AML-193 (cell line): ENCODE measurements around the gene OLA1.

ENCODE experiments used
- DNase-seq, 2 experiments: peaks; one replicate each; lab custom pipeline; 2025; lab: John Stamatoyannopoulos, UW

OLA1 gene

DNA sequence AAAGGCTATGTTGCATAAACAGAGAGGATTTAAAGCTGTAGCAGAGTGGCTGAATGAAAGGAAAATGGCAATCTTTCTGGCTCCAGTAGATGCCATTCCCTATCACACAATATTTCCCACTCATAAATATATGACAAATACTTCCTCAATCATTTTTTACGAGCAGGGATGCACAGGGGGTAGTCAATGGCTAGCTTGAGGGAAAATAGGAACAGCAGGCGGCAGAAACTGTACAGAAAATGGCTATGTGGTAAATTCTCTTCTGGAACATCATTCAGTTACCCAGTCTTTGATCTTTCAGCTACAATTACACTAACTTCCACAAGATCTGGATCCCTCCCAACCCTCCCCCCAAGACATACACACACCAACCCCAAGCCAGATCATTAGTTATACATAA is 127.2 kb downstream of the OLA1 start:
- no peak for DNase-seq

GRCh38 chr2:174120346-174120745 is 128.0 kb downstream of the OLA1 start:
- DNase-seq, result no peak

- DNase-seq, result no peak
Observed at GRCh38 chr2:174117951-174118930, 130.1 kb downstream of the OLA1 start.

DNA sequence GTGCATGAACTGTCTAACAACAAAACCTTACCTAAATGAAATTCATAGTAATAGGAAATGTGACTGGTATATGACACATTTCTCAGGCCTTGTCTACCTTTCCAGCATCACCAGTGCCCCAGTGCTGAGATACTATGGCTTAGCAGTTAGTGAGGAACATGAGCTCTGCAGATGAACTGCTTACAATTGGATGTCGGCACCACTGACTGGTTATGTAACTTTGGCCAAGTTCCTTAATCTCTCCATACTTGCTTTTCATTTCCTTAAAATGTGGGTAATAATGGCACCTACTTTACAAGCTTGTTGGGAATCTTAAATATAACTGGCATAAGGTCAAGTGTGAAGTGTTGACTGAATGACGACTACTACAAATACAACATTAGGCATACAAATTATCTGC is 136.3 kb downstream of the OLA1 start:
- DNase-seq, result peak; percentile 60 to 63

DNA sequence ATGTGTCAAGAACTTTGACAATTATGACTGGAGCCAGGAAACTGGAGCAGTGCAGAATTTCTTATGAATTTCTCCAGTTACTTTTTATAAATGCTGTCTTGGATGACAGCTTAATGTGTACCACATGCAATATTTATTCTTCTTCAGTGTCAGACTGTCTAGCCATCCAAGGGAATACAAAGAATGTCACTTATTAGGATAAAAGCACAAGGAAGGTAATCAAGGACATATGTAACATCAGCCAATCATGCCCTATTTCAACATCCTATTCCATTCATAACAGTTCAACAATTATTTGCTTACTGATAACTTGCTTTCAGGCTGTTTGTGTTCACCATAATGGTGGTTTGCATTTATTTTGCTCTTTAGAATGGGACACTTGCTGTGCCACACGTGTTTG is 139.8 kb downstream of the OLA1 start:
- no peak for DNase-seq

- DNase-seq, result no peak
Observed at GRCh38 chr2:174106736-174107135, 141.6 kb downstream of the OLA1 start.

DNA sequence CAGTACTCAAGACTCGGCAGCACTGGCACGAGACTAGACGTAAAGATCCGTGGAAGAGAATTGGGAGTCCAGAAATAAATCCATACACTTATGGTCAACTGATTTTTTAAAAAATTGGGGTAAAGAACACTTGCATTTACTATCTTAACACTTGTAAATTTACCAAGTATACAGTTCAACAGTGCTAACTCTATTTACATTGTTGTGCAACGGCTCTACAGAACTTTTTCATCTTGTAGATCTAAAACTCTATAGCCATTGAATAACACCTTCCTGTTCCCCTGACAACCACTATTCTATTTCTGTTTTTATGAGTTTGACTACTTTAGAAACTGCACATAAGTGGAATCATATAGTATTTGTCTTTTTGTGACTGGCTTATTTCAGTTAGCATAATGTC is 153.8 kb downstream of the OLA1 start:
- no peak for DNase-seq

- DNase-seq, result no peak
Observed at GRCh38 chr2:174090476-174090875, 157.9 kb downstream of the OLA1 start.

GRCh38 chr2:174088706-174089460 is 159.4 kb downstream of the OLA1 start:
- no peak for DNase-seq

GRCh38 chr2:174086708-174087107 is 161.6 kb downstream of the OLA1 start:
- DNase-seq, result no peak

GRCh38 chr2:174085781-174086180 is 162.6 kb downstream of the OLA1 start:
- no peak for DNase-seq

- DNase-seq, result no peak
Observed at GRCh38 chr2:174083843-174084458, 164.4 kb downstream of the OLA1 start.

DNA sequence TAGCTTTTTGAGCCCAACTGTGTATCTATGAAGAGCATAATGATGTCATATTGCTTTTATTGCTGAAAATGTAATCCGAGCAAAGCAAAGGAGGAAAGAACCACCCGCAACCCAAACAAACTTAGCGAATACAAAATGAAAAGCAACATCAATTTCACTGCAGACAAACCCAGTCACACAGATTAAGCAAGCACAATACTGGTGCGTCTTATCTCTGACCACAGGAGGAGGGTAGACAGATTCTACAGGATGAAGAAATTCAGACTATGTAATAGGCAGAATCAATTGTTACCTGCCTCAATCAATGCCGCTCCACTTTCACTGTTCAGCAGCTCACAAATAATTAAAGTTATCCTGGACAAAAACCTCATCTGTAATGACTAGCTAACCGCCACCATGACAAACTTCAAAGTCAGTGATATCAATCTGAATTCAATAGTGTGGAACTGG is 167.6 kb downstream of the OLA1 start:
- no peak for DNase-seq

DNA sequence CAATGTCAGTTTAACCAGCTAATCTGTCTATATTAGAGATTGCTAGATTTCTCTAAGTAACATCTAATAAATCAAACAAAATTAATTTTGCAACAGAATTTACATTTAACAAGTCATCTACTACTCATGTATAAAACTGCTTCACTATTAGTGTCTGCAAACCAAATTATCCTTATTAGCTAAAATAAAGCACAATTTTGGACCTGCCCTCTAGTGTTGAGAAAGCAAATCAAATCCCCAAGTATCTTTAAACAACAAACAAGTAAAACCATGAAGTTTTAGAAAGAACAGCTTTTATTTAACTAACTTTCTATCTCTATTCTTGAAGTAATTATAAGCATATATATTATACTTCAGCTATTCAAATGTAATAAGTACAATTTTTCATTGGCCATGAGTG is 170.1 kb downstream of the OLA1 start:
- DNase-seq, result peak; percentile 36 to 38

DNA sequence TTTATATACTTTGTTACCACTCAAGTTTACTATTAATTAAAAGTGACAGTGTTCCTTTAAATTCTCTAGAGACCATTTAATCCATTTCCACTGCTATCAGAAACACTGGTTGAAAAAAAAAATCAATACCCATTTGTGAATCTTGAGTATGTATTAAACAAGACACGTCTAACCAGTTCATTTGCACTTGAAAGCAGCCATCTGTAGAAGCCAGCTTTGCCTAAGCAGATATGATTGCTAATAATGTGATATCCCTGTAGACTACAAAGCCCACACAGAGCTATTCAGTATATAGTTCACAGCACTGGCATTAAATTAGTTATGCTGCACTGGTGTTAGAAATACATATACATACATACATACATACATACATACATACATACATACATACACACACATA is 171.4 kb downstream of the OLA1 start:
- DNase-seq, result no peak

GRCh38 chr2:174076040-174076439 is 172.3 kb downstream of the OLA1 start:
- no peak for DNase-seq

GRCh38 chr2:174074831-174075230 is 173.5 kb downstream of the OLA1 start:
- no peak for DNase-seq

DNA sequence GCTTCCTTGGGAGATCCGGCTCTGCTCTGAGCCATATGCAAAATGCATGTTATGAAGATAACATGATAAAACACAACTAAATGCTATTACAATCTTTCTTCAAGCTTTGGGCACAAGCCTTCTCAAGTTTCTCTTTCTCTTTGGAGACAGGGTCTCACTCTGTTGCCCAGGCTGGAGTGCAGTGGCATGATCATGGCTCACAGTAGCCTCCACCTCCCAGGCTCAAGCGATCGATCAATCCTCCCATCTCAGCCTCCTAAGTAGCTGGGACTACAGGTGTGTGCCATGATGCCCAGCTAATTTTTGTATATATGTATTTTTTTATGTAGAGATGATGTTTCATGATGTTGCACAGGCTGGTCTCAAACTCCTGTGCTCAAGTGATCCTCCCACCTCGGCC is 175.5 kb downstream of the OLA1 start:
- no peak for DNase-seq

DNA sequence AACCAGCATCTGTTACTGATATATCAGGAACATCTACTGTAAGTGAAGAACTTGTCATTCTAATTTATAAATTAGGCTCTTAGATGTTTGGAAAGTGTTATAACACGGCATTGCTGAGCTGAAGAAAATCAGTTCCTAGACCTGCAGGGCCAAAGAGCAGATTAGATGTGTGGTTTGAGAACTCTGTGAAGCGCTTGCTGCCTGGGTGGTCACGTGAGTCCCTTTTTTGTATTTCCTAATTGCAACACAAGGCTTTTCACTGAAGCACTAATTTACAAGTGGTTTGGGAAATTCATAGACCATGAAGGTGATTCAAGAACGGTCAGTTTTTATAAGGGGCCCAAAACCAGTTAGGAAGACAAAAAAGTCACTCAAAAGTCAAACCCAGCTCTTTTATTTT is 176.3 kb downstream of the OLA1 start:
- no peak for DNase-seq

DNA sequence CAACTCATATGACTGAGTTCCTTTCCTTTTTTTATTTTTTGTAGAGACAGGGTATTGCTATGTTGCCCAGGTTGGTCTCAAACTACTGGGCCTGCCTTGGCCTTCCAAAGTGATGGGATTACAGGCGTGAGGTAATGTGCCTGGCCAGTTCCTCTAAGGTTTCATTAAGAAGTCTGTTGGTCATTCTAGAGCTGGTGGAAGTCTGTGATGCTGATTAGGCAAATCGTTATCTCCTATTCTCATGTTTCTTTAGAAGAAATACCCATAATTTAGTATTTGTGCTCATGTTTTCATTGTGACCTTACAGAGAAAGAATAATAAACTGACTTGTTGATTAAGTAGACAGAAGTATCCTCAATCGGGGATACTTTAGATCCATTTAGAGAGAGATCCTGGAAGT is 177.0 kb downstream of the OLA1 start:
- no peak for DNase-seq

DNA sequence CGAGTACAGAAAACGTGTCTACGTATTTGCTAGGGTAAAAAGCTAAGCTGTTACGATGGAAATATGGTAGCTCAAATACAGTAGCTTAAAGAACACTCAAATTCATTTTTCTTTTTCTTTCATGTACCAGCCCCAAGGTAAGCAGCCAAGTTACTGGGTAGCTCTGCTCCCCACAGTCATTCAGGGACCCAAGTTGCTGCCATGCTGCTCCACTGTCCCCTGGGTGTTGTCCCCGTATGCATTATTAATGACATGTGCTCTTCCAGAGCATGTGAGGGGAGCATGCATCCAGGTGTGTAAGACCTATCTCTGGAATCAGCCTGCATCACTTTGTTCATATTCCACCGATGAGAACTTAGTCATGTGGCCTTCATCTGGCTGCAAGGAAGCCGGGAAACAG is 178.1 kb downstream of the OLA1 start:
- DNase-seq, result no peak

DNA sequence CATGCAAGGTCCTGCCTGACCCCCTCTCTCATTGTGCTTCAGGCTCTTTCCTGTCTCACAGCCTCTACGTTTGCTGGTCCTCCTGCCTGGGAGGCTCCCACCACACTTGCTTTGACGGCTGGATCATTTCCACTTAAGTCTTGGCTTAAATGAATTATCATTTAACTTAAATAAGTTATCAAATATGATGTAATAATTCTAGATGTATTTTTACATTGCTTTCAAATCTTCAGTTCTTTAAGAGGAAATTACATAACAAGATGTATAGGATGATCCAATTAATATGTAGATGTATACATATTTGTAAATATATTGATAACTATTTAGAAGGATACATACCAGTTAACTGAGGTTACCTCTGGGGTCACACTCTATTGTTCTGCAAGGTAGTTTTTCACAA is 180.5 kb downstream of the OLA1 start:
- DNase-seq, result no peak

GRCh38 chr2:174066871-174067270 is 181.5 kb downstream of the OLA1 start:
- no peak for DNase-seq
